GM18526 (cell line): ENCODE data around the gene TXN2.
A peak's percentile ranks its signal among the peaks of the same experiment; 100 is the strongest.

Experiments used
- POLR2A ChIP-seq: IDR thresholded peaks from 3 replicates; pipeline ENCODE4 v1.6.1; 2011; ENCODE audit not compliant: insufficient read length; ENCODE audit errors: extremely low read depth

Gene TXN2

GRCh38 chr22:36481393-36482168 is at the start of gene TXN2:
TXN2 (minus strand) TSS chr22:36481640; CDS start chr22:36480837, 803 bp downstream.
- peak; percentile 91 for TF ChIP-seq POLR2A

DNA sequence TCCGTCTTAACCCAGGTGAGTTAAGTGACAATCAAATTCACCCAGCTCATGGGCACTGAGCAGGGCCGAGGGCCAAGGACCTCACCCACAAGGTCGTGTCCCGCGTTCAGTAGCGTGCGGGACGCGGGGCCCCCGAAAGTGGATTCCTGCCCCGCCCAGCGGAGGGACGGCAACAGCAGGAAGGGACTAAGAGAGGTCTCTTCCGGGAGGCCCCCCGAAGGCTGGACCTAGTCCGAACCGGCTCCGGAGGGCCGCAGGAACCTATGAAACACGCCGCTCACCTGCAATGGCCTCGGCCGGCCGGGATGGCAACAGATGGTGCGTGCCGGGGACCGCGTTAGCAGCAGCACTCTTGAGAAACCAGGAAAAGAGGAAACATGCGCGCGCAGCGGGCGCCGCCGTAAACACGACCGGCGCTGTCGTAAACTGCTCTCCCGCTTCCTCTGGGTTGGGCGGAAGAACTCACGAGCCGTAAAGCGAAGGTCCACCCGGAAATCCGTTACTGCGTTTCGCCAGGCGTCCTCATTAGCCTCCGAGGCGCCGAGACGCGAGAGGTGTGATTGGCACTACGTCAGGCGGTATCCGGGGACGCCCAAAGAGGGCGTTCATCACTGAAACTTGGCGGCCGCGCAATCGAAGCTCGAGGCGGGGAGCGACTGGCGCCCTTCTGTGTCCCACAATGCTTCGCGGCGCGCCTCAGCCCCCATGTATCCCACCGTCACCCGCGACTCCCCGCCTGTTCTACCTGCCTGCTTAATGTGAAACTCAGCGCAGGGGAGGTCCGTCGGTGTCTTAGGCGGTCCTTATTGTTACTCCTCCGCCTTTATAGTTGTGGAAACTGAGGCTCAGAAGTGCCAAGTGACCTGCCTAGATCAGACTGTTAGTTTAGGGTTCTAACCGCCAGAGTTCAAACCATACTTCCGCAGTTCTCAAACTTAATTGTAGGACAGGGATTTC is 47.6 kb upstream of the TXN2 start, which contains the start of gene EIF3D:
Gene EIF3D, minus strand, starts transcription at position 372 of the 957 bp plus-strand sequence. CDS start 3,045 bp downstream, outside the sequence.
- TF ChIP-seq POLR2A = peak; percentile 91

DNA sequence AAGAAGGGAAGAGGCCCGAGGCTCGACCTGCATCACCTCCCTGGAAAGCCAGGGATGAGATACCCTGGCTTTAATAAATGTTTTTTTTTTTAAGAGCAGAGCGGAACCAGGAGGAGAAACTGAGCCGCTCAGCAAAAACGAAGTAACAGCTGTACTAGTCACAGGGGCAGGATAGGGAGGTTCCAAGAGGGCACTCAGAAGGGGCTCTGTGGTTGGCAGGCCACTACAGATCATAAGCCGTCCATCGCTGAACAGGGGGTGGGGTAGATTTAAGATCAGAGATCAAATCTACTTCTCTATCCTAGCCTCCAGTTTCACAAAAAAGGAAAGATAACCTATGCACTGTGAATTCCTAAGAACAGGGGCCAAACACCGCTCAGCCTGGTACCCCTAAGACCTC is 46.9 kb upstream of the TXN2 start:
- no peak for TF ChIP-seq POLR2A

DNA sequence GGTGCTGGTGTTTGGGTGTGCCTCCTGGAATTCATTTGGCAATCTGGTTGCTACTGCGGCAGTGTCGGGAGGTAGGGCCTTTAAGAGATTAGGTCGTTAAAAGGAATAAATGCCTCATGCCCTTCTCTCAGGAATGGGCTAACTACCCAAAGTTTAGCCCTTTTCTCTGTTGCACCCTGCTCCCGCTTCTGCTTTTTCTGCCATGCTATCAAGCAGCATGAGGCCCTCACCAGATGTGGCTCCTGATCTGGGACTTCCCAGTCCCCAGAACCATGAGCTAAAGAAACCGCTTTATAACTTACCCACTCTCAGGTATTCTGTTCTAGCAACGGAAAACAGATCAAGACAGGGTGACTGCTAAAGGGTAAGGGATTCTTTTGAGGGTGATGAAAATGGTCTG is 41.2 kb upstream of the TXN2 start:
- TF ChIP-seq POLR2A = no peak

- no peak for TF ChIP-seq POLR2A
These were observed 39.0 kb upstream of the TXN2 start for GRCh38 chr22:36520423-36520822.

GRCh38 chr22:36514766-36515165 is 33.3 kb upstream of the TXN2 start:
- TF ChIP-seq POLR2A = no peak

GRCh38 chr22:36512991-36513390 is 31.6 kb upstream of the TXN2 start:
- TF ChIP-seq POLR2A = no peak

- no peak for TF ChIP-seq POLR2A
These were observed 30.9 kb upstream of the TXN2 start for GRCh38 chr22:36512333-36512732.

DNA sequence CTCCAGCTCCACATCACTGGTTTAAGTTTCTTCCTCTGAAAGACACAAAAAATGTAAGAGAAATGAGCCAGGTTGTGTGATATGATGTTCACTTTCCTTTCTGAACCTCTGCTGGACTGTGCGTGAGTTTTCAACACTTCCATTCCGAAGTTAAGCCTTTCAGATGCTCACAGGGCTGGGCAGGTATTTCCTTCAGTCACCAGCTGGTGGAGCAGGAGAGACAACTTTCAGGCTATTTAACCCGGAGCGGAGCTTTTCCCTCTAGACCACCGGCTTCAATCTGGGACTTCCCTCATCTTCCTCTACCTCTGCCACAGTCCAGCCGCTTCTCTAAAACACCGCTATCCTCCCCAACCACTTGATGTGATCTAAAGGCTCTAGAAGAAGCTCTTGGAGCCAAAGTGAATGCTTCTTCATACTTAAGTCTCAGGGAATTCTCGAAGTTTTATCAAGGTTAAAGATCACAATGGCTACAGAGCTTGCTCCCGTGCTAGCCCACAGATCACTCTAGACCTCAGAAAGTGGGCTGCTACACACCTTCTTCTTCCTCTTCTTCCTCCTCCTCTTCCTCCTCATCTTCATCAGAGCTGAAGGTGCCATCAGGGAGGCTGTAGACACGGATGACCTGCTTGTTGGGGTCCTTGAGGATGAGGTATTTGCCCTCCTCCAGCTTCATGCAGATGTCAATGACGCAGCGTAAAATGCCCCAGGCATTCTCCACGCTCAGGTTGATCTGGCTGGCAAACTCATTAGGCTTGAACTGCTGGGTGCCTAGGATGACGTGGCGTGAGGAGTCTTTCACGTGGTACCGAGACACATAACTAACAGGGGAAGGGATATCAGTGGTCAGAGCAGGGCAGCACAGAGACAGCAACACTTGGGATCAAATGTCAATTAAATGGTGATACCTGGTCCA is 29.8 kb upstream of the TXN2 start:
- no peak for TF ChIP-seq POLR2A

GRCh38 chr22:36510384-36510783 is 28.9 kb upstream of the TXN2 start:
- no peak for TF ChIP-seq POLR2A

DNA sequence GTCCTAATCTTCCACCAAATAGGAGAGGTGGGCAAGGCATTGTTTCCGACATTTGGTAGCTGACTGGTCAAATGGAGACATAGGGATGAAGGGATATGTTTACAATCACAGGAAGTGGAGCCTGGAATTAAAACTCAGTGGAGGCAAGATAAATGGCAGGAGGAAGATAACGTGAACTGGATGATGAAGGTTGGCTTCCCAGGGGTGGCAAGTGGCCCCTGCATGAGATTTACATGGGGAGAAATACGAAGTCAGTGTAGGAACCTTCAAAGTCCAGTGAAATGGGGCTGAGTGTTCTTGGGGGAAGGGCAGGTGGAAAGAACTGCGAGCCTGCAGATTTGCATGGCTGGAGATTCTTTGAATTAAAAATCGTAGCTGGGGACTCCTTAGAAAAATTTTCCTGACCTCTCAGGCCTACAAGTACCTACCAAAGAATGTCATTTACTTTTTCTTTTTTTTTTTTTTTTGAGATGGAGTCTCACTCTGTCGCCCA is 26.1 kb upstream of the TXN2 start:
- TF ChIP-seq POLR2A = no peak

DNA sequence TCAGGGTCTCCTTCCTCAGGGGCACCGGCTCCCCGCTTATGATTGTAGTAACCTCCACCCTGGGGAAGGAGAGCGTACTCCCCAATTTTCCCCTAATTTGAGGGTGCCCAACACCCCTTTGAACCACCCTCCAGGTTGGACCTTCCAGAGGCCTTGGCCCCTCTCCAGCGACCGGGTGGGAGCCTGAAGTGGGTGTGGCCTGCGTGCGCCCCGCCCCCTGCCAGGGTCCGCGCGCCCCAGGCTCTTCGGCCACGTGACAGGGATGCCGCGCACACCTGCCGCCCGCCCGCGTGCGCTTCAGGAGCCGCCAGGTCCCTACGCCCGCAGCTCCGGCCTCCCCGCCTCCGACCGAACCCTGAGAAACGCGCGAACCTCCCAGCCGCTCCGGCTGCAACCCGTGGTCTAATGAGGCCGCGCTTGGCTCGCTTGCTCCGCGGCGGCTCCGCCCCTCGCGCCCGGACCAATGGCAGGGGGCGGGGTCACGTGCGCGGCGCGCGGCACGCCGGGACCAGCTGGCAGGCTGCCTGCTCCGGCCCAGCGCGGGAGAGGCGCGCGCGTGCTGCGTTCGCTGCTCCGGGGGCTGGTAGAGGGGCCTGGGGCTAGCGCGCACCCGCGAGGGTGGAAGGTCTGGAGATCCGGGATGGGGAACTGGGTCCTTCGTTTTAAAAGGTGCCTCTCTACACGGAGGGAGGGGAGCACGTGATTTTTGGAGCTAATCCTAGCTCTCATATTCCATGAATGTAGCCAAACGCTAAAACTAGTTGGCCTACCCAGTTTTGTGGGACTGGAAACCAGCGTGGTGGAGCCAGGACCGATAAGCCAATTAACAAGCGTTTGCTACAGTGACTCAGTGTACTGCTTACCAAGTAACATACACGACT is 25.4 kb upstream of the TXN2 start, which contains the start of gene FOXRED2:
Gene FOXRED2, minus strand, starts transcription at position 404 of the 881 bp plus-strand sequence. CDS start 618 bp downstream, outside the sequence.
- peak; percentile 81 for TF ChIP-seq POLR2A

- TF ChIP-seq POLR2A = no peak
These were observed 24.7 kb upstream of the TXN2 start for GRCh38 chr22:36505998-36506635.
